Measurements from ENCODE around the gene PGS1. TPM values are rescaled to one million over a fixed set of nuclear protein-coding genes. Genes with fewer than 3 reads are reported as not detected.

PGS1 gene
- polyA plus RNA-seq, 3 donors = 26.0 to 87.1 (median 28.0) TPM

DNA sequence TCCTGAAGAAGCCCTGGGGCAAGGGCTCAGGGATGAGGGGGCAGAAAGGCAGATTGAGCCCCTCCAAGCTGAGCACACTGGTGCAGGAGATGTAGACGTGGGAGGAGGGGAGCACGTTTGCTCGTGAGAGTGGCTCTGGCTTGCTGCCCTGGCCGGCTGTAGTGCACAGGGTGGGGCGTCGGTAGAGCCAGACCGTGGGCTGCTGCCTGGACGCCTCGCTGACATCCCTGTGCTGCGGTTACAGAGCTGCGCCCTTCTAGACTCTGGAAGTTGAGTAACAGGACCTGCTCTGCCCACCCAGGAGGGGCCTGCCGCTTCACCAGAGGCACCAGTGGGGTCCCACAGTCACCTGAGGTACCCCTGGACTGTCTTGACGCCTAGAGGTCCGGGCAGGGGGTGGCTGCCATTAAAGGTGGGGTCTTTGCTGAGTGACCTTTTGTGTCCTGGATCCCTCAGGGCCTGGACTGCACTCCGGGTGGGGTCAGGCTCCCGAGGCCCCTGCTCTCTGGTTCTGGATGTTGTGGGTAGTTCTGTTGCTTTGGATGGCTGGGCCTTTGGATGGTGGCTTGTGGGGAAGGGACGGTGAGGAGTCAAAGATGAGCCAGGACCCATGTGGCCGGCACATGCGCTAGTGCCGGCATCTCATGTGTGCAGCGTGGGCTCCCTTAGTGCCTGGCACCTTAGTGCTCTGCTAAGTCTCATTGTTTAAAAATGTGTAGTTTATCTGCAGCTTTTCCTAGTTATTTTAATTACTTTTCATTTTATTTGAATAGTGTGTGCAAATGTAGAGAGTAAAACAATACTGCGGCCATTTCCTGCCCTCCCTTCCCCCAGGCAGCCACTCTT, 41.7 kb downstream of the PGS1 start:
- Histone ChIP-seq H3K79me2 (ENCODE audit: insufficient read depth, low read length) (peaks cover 47% of the 10 kb centered on the region), H3K36me3 (replicated peaks in 1 of 2; ENCODE audit: control insufficient read depth in 1 of 2, insufficient read depth in 2 of 2, low read length in 2 of 2) (peaks cover 54 to 69% of the 10 kb centered on the region in 2 donors), H3K9ac (ENCODE audit: insufficient read depth, low read length, poor library complexity, severe bottlenecking) (no peak overlapping the region), H4K20me1 (ENCODE audit: insufficient read depth, low read length) (peaks cover 14% of the 10 kb centered on the region), H3K27me3 (ENCODE audit: control insufficient read depth in 2 of 2, insufficient read depth in 2 of 2, low read length in 2 of 2) (no peaks in the 10 kb centered on the region), H3K27ac (ENCODE audit: low read depth in 1 of 2, low read length in 2 of 2) (peak overlapping the region in 1 of 2 donors; percentile 61), H3K4me1 (ENCODE audit: control insufficient read depth in 1 of 2, insufficient read depth in 2 of 2, low read length in 2 of 2) (peaks cover 27 to 34% of the 10 kb centered on the region in 2 donors), H3K4me2 (replicated peaks; ENCODE audit: extremely low read depth, low read length, poor library complexity, severe bottlenecking) (no peak overlapping the region), H3K4me3 (replicated peaks in 1 of 3; ENCODE audit: low read depth in 2 of 3, low read length in 3 of 3) (no peak overlapping the region), H2AFZ (ENCODE audit: insufficient read depth, low read depth, low read length, poor library complexity, severe bottlenecking) (no peak overlapping the region), H3K9me3 (replicated peaks in 1 of 2; ENCODE audit: control insufficient read depth in 1 of 2, insufficient read depth in 1 of 2, low read length in 2 of 2) (no peaks in the 10 kb centered on the region)
- 96% methylated on average over 21 of the region's 22 CpGs for WGBS (ENCODE audit: insufficient coverage)
- Mint-ChIP-seq H3K9me3 (peaks cover 0 to 3% (median 0%) of the 10 kb centered on the region in 7 donors), H3K4me1 (peaks cover 42% of the 10 kb centered on the region), H3K4me3 (no peak overlapping the region), H3K27ac (peak overlapping the region; percentile 43 to 99 (median 85)), H3K36me3 (peaks cover 86 to 91% of the 10 kb centered on the region in 2 donors), H3K27me3 (ENCODE audit: low read depth in 3 of 3) (no peaks in the 10 kb centered on the region)
- no peak for DNase-seq
- intact Hi-C loops (cut with micrococcal nuclease) = loop anchor here (5.0 to 10.0 kb wide), 4 partner anchors 58 to 305 kb away; partner anchors contain the start of gene SOCS3 (in 1 of the 2)
- TF ChIP-seq, protein P1, sequence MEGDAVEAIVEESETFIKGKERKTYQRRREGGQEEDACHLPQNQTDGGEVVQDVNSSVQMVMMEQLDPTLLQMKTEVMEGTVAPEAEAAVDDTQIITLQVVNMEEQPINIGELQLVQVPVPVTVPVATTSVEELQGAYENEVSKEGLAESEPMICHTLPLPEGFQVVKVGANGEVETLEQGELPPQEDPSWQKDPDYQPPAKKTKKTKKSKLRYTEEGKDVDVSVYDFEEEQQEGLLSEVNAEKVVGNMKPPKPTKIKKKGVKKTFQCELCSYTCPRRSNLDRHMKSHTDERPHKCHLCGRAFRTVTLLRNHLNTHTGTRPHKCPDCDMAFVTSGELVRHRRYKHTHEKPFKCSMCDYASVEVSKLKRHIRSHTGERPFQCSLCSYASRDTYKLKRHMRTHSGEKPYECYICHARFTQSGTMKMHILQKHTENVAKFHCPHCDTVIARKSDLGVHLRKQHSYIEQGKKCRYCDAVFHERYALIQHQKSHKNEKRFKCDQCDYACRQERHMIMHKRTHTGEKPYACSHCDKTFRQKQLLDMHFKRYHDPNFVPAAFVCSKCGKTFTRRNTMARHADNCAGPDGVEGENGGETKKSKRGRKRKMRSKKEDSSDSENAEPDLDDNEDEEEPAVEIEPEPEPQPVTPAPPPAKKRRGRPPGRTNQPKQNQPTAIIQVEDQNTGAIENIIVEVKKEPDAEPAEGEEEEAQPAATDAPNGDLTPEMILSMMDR (IDR thresholded peaks at IDR 0.05) = no peak

DNA sequence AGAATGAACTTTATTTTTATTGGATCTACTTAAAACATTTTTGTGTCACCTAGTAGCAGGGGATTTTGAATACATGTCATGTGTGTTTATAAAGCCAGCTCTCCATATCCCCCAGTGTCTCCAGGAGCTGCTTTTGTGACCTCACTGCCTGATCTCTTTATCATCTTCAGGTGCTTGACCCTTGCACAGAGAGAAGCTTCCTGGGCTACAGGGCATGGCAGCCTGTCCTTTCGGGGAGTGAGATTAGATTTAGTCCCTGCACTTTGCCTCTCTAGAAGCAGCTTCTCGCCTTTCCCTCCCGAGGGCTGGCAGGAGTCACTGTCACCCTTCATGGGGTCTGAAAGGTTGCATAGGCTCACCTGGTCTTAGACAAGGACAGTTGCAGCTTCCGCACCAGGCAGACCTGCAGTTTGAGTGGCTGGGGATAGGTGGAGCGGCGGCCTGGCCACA, 42.7 kb downstream of the PGS1 start:
- Histone ChIP-seq H3K9ac (ENCODE audit: insufficient read depth, low read length, poor library complexity, severe bottlenecking) (no peak overlapping the region), H3K27ac (ENCODE audit: low read depth in 1 of 2, low read length in 2 of 2) (peak overlapping the region in 1 of 2 donors; percentile 13), H3K4me1 (ENCODE audit: control insufficient read depth in 1 of 2, insufficient read depth in 2 of 2, low read length in 2 of 2) (peaks cover 22 to 31% of the 10 kb centered on the region in 2 donors), H3K36me3 (replicated peaks in 1 of 2; ENCODE audit: control insufficient read depth in 1 of 2, insufficient read depth in 2 of 2, low read length in 2 of 2) (peaks cover 59 to 69% of the 10 kb centered on the region in 2 donors), H4K20me1 (ENCODE audit: insufficient read depth, low read length) (peaks cover 14% of the 10 kb centered on the region), H3K9me3 (replicated peaks in 1 of 2; ENCODE audit: control insufficient read depth in 1 of 2, insufficient read depth in 1 of 2, low read length in 2 of 2) (no peaks in the 10 kb centered on the region), H3K27me3 (ENCODE audit: control insufficient read depth in 2 of 2, insufficient read depth in 2 of 2, low read length in 2 of 2) (no peaks in the 10 kb centered on the region), H2AFZ (ENCODE audit: insufficient read depth, low read depth, low read length, poor library complexity, severe bottlenecking) (no peak overlapping the region), H3K79me2 (ENCODE audit: insufficient read depth, low read length) (peaks cover 38% of the 10 kb centered on the region), H3K4me2 (replicated peaks; ENCODE audit: extremely low read depth, low read length, poor library complexity, severe bottlenecking) (no peak overlapping the region), H3K4me3 (replicated peaks in 1 of 3; ENCODE audit: low read depth in 2 of 3, low read length in 3 of 3) (no peak overlapping the region)
- H3K36me3 Mint-ChIP-seq = peaks cover 87 to 91% of the 10 kb centered on the region in 2 donors
- H3K27me3 Mint-ChIP-seq (ENCODE audit: low read depth in 3 of 3) = peaks cover 0 to 2% (median 0%) of the 10 kb centered on the region in 3 donors
- intact Hi-C loops (cut with micrococcal nuclease) = loop anchor here (5.0 to 10.0 kb wide), 3 partner anchors 59 to 306 kb away; partner anchors contain the start of gene SOCS3 (in 1 of the 2)
- peak overlapping the region in 6 of 7 donors; percentile 57 to 99 (median 88) for H3K27ac Mint-ChIP-seq
- 97% methylated on average over 4 of the region's 6 CpGs for WGBS (ENCODE audit: insufficient coverage)
- peaks cover 0 to 3% (median 0%) of the 10 kb centered on the region in 7 donors for H3K9me3 Mint-ChIP-seq
- TF ChIP-seq, protein P1 (IDR thresholded peaks at IDR 0.05) = no peak
- no peak overlapping the region for H3K4me3 Mint-ChIP-seq
- DNase-seq = no peak
- H3K4me1 Mint-ChIP-seq = peaks cover 36% of the 10 kb centered on the region

Measured in CD14-positive monocyte (primary cell).